A673 (cell line): ENCODE data around the gene LDHB.

Experiments used
- CTCF ChIP-seq: fragments of 300-800, 200-600 bp; sonication (generic); conservative IDR thresholded peaks from 2 replicates; pipeline ENCODE4 v1.5.1; 2017; ENCODE audit warnings: low read depth, mild to moderate bottlenecking, antibody characterized with exemption, low read length, moderate library complexity, mixed read lengths
- EZH2 ChIP-seq: fragments of 200-600 bp; sonication (generic); IDR thresholded peaks from 2 replicates; pipeline ENCODE4 v1.6.1; 2017; ENCODE audit warnings: borderline replicate concordance, low read depth, mild to moderate bottlenecking, mixed read lengths, antibody characterized with exemption, low read length; ENCODE audit not compliant: poor library complexity, severe bottlenecking

- TF ChIP-seq CTCF (peak; percentile 55), EZH2 (no peak)
These were observed 43.7 kb downstream of the LDHB start for GRCh38 chr12:21613931-21614330.
